Activated CD8-positive, alpha-beta T cell treated with anti-CD3 and anti-CD28 coated beads for 36 hours (primary cell): ENCODE results near the gene HTN1. TPM values are rescaled to one million over a fixed set of nuclear protein-coding genes. Genes with fewer than 3 reads are reported as not detected.
"Not testable (repeated sequence)": the region's sequence is repeated elsewhere in the genome, so short reads cannot be mapped to it uniquely, and the experiment has no call there.

Experiments used
- ATAC-seq: fragments of 200-7000 bp; cut with Tn5 transposase; one replicate; pipeline ENCODE4 v1.10.0; 2021; ENCODE audit warnings: mild to moderate bottlenecking, moderate library complexity
- CTCF ChIA-PET: fragments of 350-600 bp; sonication (Branson Sonifier 250); formaldehyde crosslinking; loops from one replicate; lab custom pipeline; 2021; ENCODE audit warnings: antibody characterized with exemption; lab: Charles Lee
- POLR2A ChIA-PET: fragments of 350-600 bp; sonication (Branson Sonifier 250); formaldehyde crosslinking; loops from one replicate; lab custom pipeline; 2021; ENCODE audit warnings: antibody characterized with exemption; lab: Charles Lee
- DNase-seq: peaks from one replicate; pipeline ENCODE4 v3.0.0-alpha.2; 2020
- H3K27ac Mint-ChIP-seq: one replicate; pipeline ENCODE4 v1.8.0; 2021; ENCODE audit warnings: mild to moderate bottlenecking, mixed read lengths
- H3K27me3 Mint-ChIP-seq: one replicate; pipeline ENCODE4 v1.8.0; 2021; ENCODE audit warnings: mixed read lengths
- H3K36me3 Mint-ChIP-seq: one replicate; pipeline ENCODE4 v1.8.0; 2021; ENCODE audit warnings: low read depth, mixed read lengths
- H3K4me1 Mint-ChIP-seq: one replicate; pipeline ENCODE4 v1.8.0; 2021; ENCODE audit warnings: low read depth, mixed read lengths
- H3K4me3 Mint-ChIP-seq: one replicate; pipeline ENCODE4 v1.8.0; 2021; ENCODE audit warnings: mild to moderate bottlenecking, moderate library complexity, mixed read lengths
- H3K9me3 Mint-ChIP-seq: one replicate; pipeline ENCODE4 v1.8.0; 2021; ENCODE audit warnings: mixed read lengths
- intact Hi-C: fragments of 100-400 bp; cut with micrococcal nuclease; formaldehyde crosslinking; loops from one replicate; pipeline ENCODE4 v1.10.0; 2022
- total RNA-seq, 2 experiments: library from RNA; stranded (reverse); gene quantifications; one replicate each; pipeline ENCODE4 v1.2.3, GENCODE V29; 2021
- TF ChIP-seq, protein P1 (sequence below): fragments of 200-600 bp; IDR thresholded peaks from one replicate; pipeline ENCODE4 v1.8.0; 2022; ENCODE audit warnings: antibody characterized with exemption, mild to moderate bottlenecking

Gene HTN1
- total RNA-seq, 2 experiments from 2014 or later = not detected

DNA sequence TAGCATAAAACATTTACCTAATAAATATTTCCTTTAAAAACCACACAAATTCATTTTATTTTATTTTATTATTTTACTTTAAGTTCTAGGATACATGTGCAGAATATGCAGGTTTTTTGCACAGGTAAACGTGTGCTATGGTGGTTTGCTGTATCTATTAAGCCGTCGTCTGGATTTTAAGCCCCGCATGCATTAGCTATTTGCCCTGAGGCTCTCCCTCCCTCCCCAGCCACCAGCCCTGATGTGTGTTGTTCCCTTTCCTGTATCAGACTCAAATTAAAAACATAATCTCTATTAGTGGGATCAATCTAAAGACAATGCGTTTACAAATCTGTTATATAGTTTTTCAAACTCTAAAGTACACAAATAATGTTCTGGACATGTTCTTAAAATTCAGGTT lies 23.2 kb upstream of the HTN1 start:
- intact Hi-C loops = no loop called here
- no peaks in the 10 kb centered on the region for H3K4me1 Mint-ChIP-seq
- CTCF ChIA-PET = no interaction called here
- H3K36me3 Mint-ChIP-seq = no peaks in the 10 kb centered on the region
- DNase-seq (no peak), ATAC-seq (no peak)
- H3K9me3 Mint-ChIP-seq = no peaks in the 10 kb centered on the region
- H3K27me3 Mint-ChIP-seq = no peaks in the 10 kb centered on the region
- TF ChIP-seq, protein P1, sequence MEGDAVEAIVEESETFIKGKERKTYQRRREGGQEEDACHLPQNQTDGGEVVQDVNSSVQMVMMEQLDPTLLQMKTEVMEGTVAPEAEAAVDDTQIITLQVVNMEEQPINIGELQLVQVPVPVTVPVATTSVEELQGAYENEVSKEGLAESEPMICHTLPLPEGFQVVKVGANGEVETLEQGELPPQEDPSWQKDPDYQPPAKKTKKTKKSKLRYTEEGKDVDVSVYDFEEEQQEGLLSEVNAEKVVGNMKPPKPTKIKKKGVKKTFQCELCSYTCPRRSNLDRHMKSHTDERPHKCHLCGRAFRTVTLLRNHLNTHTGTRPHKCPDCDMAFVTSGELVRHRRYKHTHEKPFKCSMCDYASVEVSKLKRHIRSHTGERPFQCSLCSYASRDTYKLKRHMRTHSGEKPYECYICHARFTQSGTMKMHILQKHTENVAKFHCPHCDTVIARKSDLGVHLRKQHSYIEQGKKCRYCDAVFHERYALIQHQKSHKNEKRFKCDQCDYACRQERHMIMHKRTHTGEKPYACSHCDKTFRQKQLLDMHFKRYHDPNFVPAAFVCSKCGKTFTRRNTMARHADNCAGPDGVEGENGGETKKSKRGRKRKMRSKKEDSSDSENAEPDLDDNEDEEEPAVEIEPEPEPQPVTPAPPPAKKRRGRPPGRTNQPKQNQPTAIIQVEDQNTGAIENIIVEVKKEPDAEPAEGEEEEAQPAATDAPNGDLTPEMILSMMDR = no peak
- no peak overlapping the region for H3K27ac Mint-ChIP-seq
- H3K4me3 Mint-ChIP-seq = no peak overlapping the region
- POLR2A ChIA-PET = no interaction called here

DNA sequence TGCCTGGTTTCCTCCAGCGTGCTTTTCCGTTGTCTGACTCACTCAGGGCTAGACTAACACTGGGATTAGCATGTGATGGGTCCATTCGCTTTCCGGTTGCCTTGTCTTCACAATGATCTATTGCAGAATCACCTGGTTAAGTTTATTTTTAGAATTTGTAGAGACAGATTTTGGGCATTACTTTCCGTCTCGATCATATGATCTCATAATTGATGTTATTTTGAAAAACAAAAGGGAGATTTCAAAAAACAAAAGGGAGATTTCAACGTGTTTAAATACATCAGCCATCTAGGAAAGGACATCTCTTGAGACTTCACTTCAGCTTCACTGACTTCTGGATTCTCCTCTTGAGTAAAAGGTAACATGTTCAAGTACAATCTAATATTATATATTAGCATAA lies 22.1 kb upstream of the HTN1 start, which contains the start of gene HTN3:
TSS of gene HTN3 (plus strand) at position 301 of the 400 bp plus-strand sequence. CDS start 2,282 bp downstream, outside the sequence.
- CTCF ChIA-PET, H3K27me3 Mint-ChIP-seq, H3K4me1 Mint-ChIP-seq, intact Hi-C loops, H3K4me3 Mint-ChIP-seq, POLR2A ChIA-PET, H3K9me3 Mint-ChIP-seq, H3K27ac Mint-ChIP-seq, DNase-seq, H3K36me3 Mint-ChIP-seq, ATAC-seq: not testable (repeated sequence)

GRCh38 chr4:70037559-70037958 lies 12.7 kb upstream of the HTN1 start:
- H3K27ac Mint-ChIP-seq, DNase-seq, H3K4me1 Mint-ChIP-seq, intact Hi-C loops, CTCF ChIA-PET, H3K27me3 Mint-ChIP-seq, H3K36me3 Mint-ChIP-seq, ATAC-seq, POLR2A ChIA-PET, H3K4me3 Mint-ChIP-seq: not testable (repeated sequence)
- peaks cover 13% of the 10 kb centered on the region for H3K9me3 Mint-ChIP-seq

DNA sequence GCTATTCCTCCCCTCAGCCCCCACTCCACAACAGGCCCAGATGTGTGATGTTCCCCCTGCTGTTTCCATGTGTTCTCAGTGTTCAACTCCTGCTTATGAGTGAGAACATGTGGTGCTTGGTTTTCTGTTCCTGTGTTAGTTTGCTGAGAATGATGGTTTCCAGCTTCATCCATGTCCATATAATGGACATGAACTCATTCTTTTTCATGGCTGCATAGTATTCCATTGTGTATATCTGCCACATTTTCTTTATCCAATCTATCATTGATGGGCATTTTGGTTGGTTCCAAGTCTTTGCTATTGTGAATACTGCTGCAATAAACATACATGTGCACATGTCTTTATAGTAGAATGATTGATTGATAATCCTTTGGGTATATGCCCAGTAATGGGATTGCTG lies 10.3 kb upstream of the HTN1 start:
- intact Hi-C loops, H3K36me3 Mint-ChIP-seq: not testable (repeated sequence)

DNA sequence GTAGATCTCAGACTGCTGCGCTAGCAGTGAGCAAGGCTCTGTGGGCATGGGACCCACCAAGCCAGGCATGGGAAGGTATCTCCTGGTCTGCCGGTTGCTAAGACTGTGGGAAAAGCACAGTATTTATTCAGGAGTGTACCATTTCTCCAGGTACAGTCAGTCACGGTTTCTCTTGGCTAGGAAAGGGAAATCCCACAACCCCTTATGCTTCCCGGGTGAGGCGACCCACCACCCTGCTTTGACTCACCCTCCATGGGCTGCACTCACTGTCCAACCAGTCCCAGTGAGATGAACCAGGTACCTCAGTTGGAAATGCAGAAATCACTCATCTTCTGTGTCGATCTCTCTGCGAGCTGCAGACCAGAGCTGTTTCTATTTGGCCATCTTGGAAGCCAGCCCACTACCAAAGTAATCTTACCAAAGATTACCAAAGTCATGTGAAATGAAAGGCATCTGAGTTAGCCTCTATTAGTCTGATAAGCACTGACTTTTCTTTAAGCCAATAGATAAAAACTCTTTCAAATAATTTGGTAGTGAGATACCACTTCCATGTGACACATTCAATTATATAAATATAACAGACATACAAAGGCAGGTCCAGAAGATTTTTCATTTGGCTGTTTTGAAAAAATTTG lies 8.5 kb upstream of the HTN1 start:
- ATAC-seq (no peak), DNase-seq (no peak)
- no peak overlapping the region for H3K4me3 Mint-ChIP-seq
- H3K27me3 Mint-ChIP-seq = no peaks in the 10 kb centered on the region
- H3K36me3 Mint-ChIP-seq = no peaks in the 10 kb centered on the region
- ChIA-PET POLR2A (no interaction called here), CTCF (no interaction called here)
- intact Hi-C loops = no loop called here
- no peak overlapping the region for H3K27ac Mint-ChIP-seq
- H3K9me3 Mint-ChIP-seq = peaks cover 13% of the 10 kb centered on the region
- no peaks in the 10 kb centered on the region for H3K4me1 Mint-ChIP-seq
- TF ChIP-seq, protein P1 = no peak

More for the DNA sequence above, 10.3 kb upstream of the HTN1 start:
- CTCF ChIA-PET, H3K4me3 Mint-ChIP-seq, ATAC-seq, H3K27ac Mint-ChIP-seq, DNase-seq, H3K27me3 Mint-ChIP-seq, H3K4me1 Mint-ChIP-seq, POLR2A ChIA-PET: not testable (repeated sequence)
- peaks cover 13% of the 10 kb centered on the region for H3K9me3 Mint-ChIP-seq

DNA sequence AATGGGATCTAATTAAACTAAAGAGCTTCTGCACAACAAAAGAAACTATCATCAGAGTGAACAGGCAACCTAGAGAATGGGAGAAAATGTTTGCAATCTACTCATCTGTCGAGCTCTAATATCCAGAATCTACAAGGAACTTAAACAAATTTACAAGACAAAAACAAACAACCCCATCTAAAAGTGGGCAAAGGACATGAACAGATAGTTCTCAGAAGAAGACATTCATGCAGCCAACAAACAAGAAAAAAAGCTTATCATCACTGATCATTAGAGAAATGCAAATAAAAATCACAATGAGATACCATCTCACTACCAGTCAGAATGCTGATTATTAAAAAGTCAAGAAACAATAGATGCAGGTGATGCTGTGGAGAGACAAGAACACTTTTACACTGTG lies 6.3 kb downstream of the HTN1 start:
- ATAC-seq, H3K4me1 Mint-ChIP-seq, CTCF ChIA-PET, H3K27me3 Mint-ChIP-seq, DNase-seq, H3K9me3 Mint-ChIP-seq, intact Hi-C loops, H3K36me3 Mint-ChIP-seq, H3K27ac Mint-ChIP-seq, H3K4me3 Mint-ChIP-seq, POLR2A ChIA-PET: not testable (repeated sequence)

- intact Hi-C loops = no loop called here
- no peaks in the 10 kb centered on the region for H3K9me3 Mint-ChIP-seq
- no peak overlapping the region for H3K4me3 Mint-ChIP-seq
- CTCF ChIA-PET = no interaction called here
- DNase-seq (no peak), ATAC-seq (no peak)
- POLR2A ChIA-PET = no interaction called here
- H3K27me3 Mint-ChIP-seq = no peaks in the 10 kb centered on the region
- no peaks in the 10 kb centered on the region for H3K36me3 Mint-ChIP-seq
- H3K4me1 Mint-ChIP-seq = no peaks in the 10 kb centered on the region
- TF ChIP-seq, protein P1 = no peak
- no peak overlapping the region for H3K27ac Mint-ChIP-seq
These were observed 7.4 kb downstream of the HTN1 start for GRCh38 chr4:70057651-70058050.
